B cell (primary cell): ENCODE results near the gene SNCB. TPM values are rescaled to one million over a fixed set of nuclear protein-coding genes. Genes with fewer than 3 reads are reported as not detected.
A peak's percentile ranks its signal among the peaks of the same experiment; 100 is the strongest.

Experiments used
- ATAC-seq: fragments of 200-7000 bp; cut with Tn5 transposase; one replicate; pipeline ENCODE4 v1.10.0; 2021; ENCODE audit warnings: low read depth, mild to moderate bottlenecking, moderate number of reproducible peaks, moderate library complexity
- CTCF ChIA-PET: fragments of 350-600 bp; sonication (Branson Sonifier 250); formaldehyde crosslinking; loops from one replicate; lab custom pipeline; 2021; ENCODE audit warnings: antibody characterized with exemption, inconsistent platforms; lab: Charles Lee
- POLR2A ChIA-PET: fragments of 350-600 bp; sonication (Branson Sonifier 250); formaldehyde crosslinking; loops from one replicate; lab custom pipeline; 2021; ENCODE audit warnings: antibody characterized with exemption; lab: Charles Lee
- DNase-seq: peaks from one replicate; pipeline ENCODE4 v3.0.0; 2013
- H2AFZ ChIP-seq: 2 replicates; pipeline ENCODE4 v1.6.1; 2012; ENCODE audit warnings: mild to moderate bottlenecking, low read depth, low read length; ENCODE audit not compliant: insufficient read depth, poor library complexity, severe bottlenecking
- H3K27ac ChIP-seq, 2 donors: 1 replicate in 1 of 2; 2 replicates in 1 of 2; pipeline ENCODE4 v1.5.1; 2012 to 2013; ENCODE audit warnings: low read length in 2 of 2, mild to moderate bottlenecking in 2 of 2, moderate library complexity in 1 of 2
- H3K27me3 ChIP-seq, 4 experiments: fragments of 200-600 bp in 1 of 4; sonication (generic) in 1 of 4; replicated peaks in 1 of 4; 1 replicate in 2 of 4; 2 replicates in 2 of 4; pipeline versions ENCODE4 v1.6.1 to v1.7.0; 2013 to 2016; ENCODE audit warnings: low read length in 3 of 4, mild to moderate bottlenecking in 2 of 4, mixed read lengths in 1 of 4, moderate library complexity in 1 of 4; ENCODE audit not compliant: insufficient read depth in 4 of 4, control insufficient read depth in 3 of 4; ENCODE audit errors: control extremely low read depth in 1 of 4
- H3K36me3 ChIP-seq, 2 experiments: replicated peaks in 1 of 2; 1 replicate in 1 of 2; 2 replicates in 1 of 2; pipeline versions ENCODE4 v1.6.1 to v1.7.1; 2013; ENCODE audit warnings: low read length in 1 of 2; ENCODE audit not compliant: insufficient read depth in 2 of 2, control insufficient read depth in 1 of 2; ENCODE audit errors: control extremely low read depth in 1 of 2, extremely low read depth in 1 of 2
- H3K4me1 ChIP-seq, 2 donors: fragments of 200-600 bp in 1 of 2; sonication (generic) in 1 of 2; 1 replicate in 1 of 2; 2 replicates in 1 of 2; pipeline versions ENCODE4 v1.5.1 to v1.6.1; 2013 to 2017; ENCODE audit warnings: low read length in 2 of 2; ENCODE audit not compliant: control insufficient read depth in 2 of 2, insufficient read depth in 2 of 2
- H3K4me2 ChIP-seq: replicated peaks from 2 replicates; pipeline ENCODE3; 2012; ENCODE audit warnings: mild to moderate bottlenecking, low read depth, low read length; ENCODE audit not compliant: poor library complexity, severe bottlenecking
- H3K4me3 ChIP-seq, 5 experiments: fragments of 200-600 bp in 1 of 5; sonication (generic) in 1 of 5; 1 replicate in 3 of 5; 2 replicates in 2 of 5; pipeline versions ENCODE4 v1.5.1 to v1.7.0; 2011 to 2016; ENCODE audit warnings: low read length in 4 of 5, mild to moderate bottlenecking in 4 of 5, low read depth in 2 of 5, control low read depth in 1 of 5, moderate library complexity in 1 of 5; ENCODE audit not compliant: insufficient read depth in 1 of 5; ENCODE audit errors: control extremely low read depth in 1 of 5, extremely low read depth in 1 of 5
- H3K79me2 ChIP-seq: fragments of 200-600 bp; sonication (generic); one replicate; pipeline ENCODE4 v1.6.0; 2016; ENCODE audit warnings: low read length; ENCODE audit not compliant: control insufficient read depth, insufficient read depth
- H3K9ac ChIP-seq: fragments of 200-600 bp; sonication (generic); 2 replicates; pipeline ENCODE4 v1.6.1; 2017; ENCODE audit warnings: mild to moderate bottlenecking, low read length, moderate library complexity
- H3K9me3 ChIP-seq, 3 donors: one replicate each; pipeline versions ENCODE4 v1.6.1 to v1.7.1; 2013; ENCODE audit warnings: low read length in 2 of 3; ENCODE audit not compliant: control insufficient read depth in 2 of 3, insufficient read depth in 1 of 3; ENCODE audit errors: control extremely low read depth in 1 of 3
- H4K20me1 ChIP-seq: 2 replicates; pipeline ENCODE4 v1.6.0; 2012; ENCODE audit warnings: mild to moderate bottlenecking, low read length; ENCODE audit not compliant: insufficient read depth, control insufficient read depth, poor library complexity, severe bottlenecking
- H3K27ac Mint-ChIP-seq: one replicate; pipeline ENCODE4 v1.8.0; 2021; ENCODE audit warnings: mixed read lengths
- H3K27me3 Mint-ChIP-seq: one replicate; pipeline ENCODE4 v1.8.0; 2021; ENCODE audit warnings: mixed read lengths
- H3K4me1 Mint-ChIP-seq: one replicate; pipeline ENCODE4 v1.8.0; 2021; ENCODE audit warnings: mixed read lengths
- H3K4me3 Mint-ChIP-seq: one replicate; pipeline ENCODE4 v1.8.0; 2021; ENCODE audit warnings: mixed read lengths
- H3K9me3 Mint-ChIP-seq: one replicate; pipeline ENCODE4 v1.8.0; 2022; ENCODE audit warnings: mixed read lengths; ENCODE audit not compliant: insufficient read depth
- EZH2 ChIP-seq: IDR thresholded peaks from 2 replicates; pipeline ENCODE4 v1.6.1; 2012; ENCODE audit warnings: borderline replicate concordance, low read depth, mild to moderate bottlenecking, moderate library complexity, low read length; ENCODE audit not compliant: insufficient read depth, poor library complexity, severe bottlenecking
- WGBS: methylation state at CpG from one replicate; pipeline ENCODE4 v1.1.5; 2013; ENCODE audit warnings: missing lambda C conversion rate; ENCODE audit not compliant: insufficient coverage; 5-methylcytosine and 5-hydroxymethylcytosine counted together
- intact Hi-C: fragments of 100-400 bp; cut with micrococcal nuclease; formaldehyde crosslinking; loops from one replicate; pipeline ENCODE4 v1.10.0; 2022
- polyA plus RNA-seq: library from polyadenylated mRNA; depleted of rRNA; stranded (reverse); fragments of >200 nt; gene quantifications from 2 replicates; pipeline ENCODE4 v1.2.3, GENCODE V29; 2012
- total RNA-seq, 2 donors: library from RNA; stranded (reverse); fragments of 120-200 nt in 1 of 2; gene quantifications; 1 replicate in 1 of 2; 2 replicates in 1 of 2; pipeline versions ENCODE4 v1.2.3 to v1.2.4, GENCODE V29; 2013 to 2022
- TF ChIP-seq, protein P1 (sequence below): fragments of 200-600 bp; IDR thresholded peaks from one replicate; pipeline ENCODE4 v1.8.0; 2022; ENCODE audit warnings: antibody characterized with exemption, mild to moderate bottlenecking

SNCB gene
- total and polyA plus RNA-seq, 2 donors (not counting 1 experiment from before 2014, with no cell fraction given): 0.09 TPM; not detected in 1

DNA sequence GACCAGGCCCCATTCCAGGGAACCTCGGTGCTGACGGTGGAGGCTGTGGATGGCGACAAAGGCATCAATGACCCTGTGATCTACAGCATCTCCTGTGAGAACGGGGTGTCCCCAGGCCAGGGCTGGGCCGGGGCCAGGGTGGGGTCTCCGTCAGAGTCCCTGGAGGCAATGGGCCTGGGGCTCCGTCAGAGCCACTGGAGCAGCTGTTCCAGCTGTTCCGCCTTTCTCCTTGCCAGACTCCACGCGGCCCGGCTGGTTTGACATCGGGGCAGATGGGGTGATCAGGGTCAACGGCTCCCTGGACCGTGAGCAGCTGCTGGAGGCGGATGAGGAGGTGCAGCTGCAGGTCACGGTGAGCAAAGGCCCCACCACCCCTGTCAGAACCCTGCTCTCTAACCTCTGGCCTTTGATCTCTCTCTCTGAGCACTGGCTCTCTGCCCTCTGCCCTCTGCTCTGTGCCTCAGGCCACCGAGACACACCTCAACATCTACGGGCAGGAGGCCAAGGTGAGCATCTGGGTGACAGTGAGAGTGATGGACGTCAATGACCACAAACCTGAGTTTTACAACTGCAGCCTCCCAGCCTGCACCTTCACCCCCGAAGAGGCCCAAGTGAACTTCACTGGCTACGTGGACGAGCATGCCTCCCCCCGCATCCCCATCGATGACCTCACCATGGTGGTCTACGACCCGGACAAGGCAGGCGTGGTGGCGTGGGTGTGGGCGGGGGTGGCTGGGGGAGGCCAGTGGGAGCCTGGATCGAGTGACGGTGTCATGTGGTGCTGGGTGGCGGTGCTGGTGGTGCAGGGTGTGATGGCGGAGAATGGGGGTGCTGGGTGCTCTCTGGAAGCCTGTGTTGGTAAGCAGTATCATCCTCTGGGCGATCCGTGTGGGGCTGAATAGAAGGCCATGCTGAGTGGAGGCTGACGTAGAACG is 54.6 kb downstream of the SNCB start:
- Histone ChIP-seq H4K20me1 (no peaks in the 10 kb centered on the region), H3K9ac (no peak overlapping the region), H3K4me2 (no peak overlapping the region), H3K27ac (no peak overlapping the region), H3K27me3 (no peaks in the 10 kb centered on the region), H3K36me3 (no peaks in the 10 kb centered on the region), H2AFZ (no peak overlapping the region), H3K4me3 (no peak overlapping the region), H3K79me2 (no peaks in the 10 kb centered on the region), H3K9me3 (peaks cover 0 to 4% (median 0%) of the 10 kb centered on the region in 3 donors), H3K4me1 (peaks cover 0 to 11% of the 10 kb centered on the region in 2 donors)
- H3K9me3 Mint-ChIP-seq: no peaks in the 10 kb centered on the region
- ATAC-seq: no peak
- TF ChIP-seq EZH2: no peak
- TF ChIP-seq, protein P1, sequence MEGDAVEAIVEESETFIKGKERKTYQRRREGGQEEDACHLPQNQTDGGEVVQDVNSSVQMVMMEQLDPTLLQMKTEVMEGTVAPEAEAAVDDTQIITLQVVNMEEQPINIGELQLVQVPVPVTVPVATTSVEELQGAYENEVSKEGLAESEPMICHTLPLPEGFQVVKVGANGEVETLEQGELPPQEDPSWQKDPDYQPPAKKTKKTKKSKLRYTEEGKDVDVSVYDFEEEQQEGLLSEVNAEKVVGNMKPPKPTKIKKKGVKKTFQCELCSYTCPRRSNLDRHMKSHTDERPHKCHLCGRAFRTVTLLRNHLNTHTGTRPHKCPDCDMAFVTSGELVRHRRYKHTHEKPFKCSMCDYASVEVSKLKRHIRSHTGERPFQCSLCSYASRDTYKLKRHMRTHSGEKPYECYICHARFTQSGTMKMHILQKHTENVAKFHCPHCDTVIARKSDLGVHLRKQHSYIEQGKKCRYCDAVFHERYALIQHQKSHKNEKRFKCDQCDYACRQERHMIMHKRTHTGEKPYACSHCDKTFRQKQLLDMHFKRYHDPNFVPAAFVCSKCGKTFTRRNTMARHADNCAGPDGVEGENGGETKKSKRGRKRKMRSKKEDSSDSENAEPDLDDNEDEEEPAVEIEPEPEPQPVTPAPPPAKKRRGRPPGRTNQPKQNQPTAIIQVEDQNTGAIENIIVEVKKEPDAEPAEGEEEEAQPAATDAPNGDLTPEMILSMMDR: no peak
- CTCF ChIA-PET: interaction anchor here (0.9 to 4.3 kb wide), 6 partner anchors 12 to 159 kb away, joined by 3 to 24 read pairs (median 10); partner anchors contain the start of genes CLTB, EIF4E1B and SNCB
- no peak for DNase-seq
- POLR2A ChIA-PET: no interaction called here
- H3K27ac Mint-ChIP-seq: peak overlapping the region; percentile 37
- H3K4me1 Mint-ChIP-seq: peaks cover 5% of the 10 kb centered on the region
- intact Hi-C loops: loop anchor here (2.0 kb wide), 1 partner anchor 383 kb away; no protein-coding TSS in a partner anchor
- peaks cover 7% of the 10 kb centered on the region for H3K27me3 Mint-ChIP-seq
- no peak overlapping the region for H3K4me3 Mint-ChIP-seq
- 95% methylated on average over 36 of the region's 37 CpGs for WGBS
